T1000 (cell line): ENCODE measurements around the gene ZNF609.

Experiments
- DNase-seq: peaks from one replicate; lab custom pipeline; 2025; ENCODE audit warnings: mixed read lengths; lab: John Stamatoyannopoulos, UW

Gene ZNF609

DNA sequence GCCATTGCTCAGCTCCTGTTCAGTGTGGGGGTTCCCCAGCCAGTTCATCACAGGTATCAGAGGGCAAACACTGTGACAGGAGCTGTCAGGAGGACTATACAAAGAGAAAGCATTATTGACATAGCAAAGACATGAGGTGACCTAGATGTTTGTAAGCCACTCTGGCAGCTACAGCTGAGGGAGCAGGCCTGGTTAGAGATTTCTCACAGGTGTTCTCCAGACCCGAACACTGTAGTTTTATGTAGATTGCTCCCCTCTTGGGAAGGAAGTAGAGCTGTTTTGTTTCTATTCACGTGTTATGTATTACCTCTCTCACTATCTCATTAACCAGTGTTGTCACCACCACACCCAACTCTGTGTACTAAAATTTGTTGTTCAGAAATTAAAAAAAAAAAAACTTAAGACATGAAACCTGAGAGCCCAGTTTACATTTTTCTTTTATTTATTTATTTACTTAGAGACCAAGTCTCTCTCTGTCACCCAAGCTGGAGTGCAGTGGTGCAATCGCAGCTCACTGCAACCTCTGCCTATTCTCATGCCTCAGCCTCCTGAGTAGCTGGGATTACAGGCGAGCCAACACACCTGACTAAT lies 191.3 kb downstream of the ZNF609 start:
- no peak for DNase-seq

GRCh38 chr15:64653757-64654156 lies 193.4 kb downstream of the ZNF609 start:
- DNase-seq, result no peak

- DNase-seq, result no peak
Measured at GRCh38 chr15:64656508-64656907, 196.1 kb downstream of the ZNF609 start.

GRCh38 chr15:64665179-64665578 lies 204.8 kb downstream of the ZNF609 start:
- DNase-seq, result no peak

GRCh38 chr15:64667736-64668161 lies 207.4 kb downstream of the ZNF609 start:
- peak; percentile 55 for DNase-seq

DNA sequence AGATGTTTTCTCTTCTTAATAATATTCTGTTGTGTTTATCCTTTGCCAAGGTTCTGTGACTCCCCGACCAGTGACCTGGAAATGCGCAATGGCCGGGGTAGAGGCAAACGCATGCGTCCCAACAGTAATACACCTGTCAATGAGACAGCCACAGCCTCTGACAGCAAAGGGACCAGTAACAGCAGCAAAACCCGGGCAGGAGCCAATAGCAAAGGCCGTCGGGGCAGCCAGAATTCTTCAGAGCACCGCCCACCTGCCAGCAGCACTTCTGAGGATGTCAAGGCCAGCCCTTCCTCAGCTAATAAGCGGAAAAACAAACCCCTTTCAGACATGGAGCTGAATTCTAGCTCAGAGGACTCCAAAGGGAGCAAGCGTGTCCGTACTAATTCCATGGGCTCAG lies 213.5 kb downstream of the ZNF609 start:
- no peak for DNase-seq

DNA sequence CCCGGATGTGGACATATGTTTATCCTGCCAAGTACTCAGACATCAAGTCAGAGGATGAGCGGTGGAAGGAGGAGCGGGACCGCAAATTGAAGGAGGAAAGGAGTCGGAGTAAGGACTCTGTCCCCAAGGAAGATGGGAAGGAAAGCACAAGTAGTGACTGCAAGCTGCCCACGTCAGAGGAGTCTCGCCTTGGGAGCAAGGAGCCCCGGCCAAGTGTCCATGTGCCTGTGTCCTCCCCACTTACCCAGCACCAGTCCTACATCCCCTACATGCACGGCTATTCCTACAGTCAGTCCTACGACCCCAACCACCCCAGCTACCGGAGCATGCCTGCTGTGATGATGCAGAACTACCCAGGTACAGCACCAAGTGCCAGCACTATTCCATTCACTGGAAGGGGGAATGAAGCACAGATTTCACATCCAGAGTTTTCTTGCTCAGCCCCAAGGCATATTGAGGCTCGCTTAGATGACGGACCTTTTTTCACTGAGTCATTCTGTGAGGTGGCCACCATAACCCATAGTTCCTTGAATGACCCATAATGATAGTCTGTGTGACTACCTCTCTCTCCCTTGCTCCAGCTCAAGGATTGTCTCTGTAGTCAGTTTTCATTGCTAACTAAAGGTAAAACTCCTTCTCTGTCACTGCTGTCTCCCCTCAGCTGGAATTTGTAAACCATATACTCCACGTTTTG lies 217.9 kb downstream of the ZNF609 start:
- DNase-seq, result no peak

DNA sequence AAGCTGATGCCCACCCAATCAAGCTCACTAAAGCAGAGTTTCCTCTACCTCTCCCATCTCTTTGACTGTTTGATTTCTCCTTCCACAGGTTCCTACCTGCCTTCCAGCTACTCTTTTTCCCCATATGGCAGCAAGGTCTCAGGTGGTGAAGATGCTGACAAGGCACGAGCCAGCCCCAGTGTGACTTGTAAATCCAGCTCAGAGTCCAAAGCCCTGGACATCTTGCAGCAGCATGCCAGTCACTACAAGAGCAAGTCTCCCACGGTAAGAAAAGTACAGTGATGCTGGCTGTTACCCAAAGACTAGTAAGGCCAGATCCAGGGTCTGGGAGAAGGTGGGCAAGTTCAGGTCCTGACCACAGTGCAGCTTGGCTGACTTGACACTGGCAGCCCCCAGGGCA lies 219.7 kb downstream of the ZNF609 start:
- no peak for DNase-seq

GRCh38 chr15:64681424-64682024 lies 221.1 kb downstream of the ZNF609 start:
- no peak for DNase-seq

- no peak for DNase-seq
Measured at GRCh38 chr15:64682255-64682654, 221.9 kb downstream of the ZNF609 start.

DNA sequence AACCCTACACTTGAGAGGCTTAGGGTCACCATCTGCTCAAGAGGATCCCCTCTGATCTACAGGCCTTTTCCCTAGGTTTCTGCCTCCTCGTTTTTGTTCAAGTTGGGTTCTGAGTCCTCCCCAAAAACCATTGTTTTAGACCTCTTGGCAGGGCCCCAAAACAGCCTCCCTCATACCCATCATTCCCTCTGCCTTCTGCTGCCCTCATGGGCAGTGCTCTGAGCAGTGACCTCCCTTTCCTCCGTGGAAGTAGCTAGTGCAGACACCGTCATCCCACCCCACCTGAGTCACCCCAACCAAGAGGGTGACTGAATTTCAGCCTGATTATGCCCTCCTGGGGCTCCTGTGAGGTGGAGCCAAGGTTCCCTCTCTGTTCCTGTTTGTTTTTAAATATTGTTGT lies 223.0 kb downstream of the ZNF609 start:
- DNase-seq, result no peak

GRCh38 chr15:64685230-64685888 lies 225.0 kb downstream of the ZNF609 start:
- no peak for DNase-seq

DNA sequence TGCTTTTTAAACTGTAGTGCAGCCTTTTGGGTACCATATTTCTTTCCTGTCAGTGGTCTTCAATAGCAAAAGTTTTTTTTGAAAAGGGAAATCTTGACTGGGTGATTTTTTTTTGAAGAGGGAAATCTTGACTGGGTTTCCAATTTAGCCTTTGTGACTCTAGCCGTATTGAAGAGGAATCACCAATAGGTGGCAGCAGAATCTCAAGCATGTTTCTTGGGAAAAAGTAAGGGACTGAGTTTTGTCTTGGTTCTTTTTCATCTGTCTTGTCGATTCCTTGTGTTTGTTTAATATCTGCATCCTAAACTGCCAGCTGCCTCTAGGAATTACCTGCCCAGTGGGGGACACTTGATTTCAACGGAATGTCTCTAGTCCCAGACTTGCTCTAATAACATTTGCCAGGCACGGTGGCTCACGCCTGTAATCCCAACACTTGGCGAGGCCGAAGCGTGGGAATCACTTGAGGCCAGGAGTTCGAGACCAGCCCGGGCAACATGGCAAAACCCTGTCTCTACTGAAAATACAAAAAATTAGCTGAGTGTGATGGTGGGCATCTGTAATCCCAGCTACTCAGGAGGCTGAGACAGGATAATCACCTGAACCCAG lies 225.9 kb downstream of the ZNF609 start:
- DNase-seq, result no peak

GRCh38 chr15:64687172-64687571 lies 226.8 kb downstream of the ZNF609 start:
- DNase-seq, result no peak

DNA sequence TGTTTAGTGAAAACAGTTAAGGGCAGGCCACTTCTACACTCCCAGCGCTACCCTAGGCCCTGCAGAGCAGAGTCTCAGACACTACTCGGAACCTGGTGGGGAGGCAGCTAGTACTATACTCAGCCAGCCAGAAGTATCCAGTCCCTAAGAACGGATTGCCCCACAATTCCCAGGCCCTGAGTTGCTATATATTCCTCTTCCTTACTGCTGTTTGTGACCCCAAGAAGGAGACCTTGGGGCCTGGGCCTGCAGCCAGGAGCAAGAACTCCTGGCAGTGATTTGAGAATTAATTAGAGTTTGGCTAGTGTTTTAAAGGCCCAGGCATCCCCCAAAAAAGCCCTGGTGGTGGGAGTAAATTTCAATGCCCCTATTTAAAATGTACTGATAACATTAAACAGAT lies 227.3 kb downstream of the ZNF609 start:
- no peak for DNase-seq

DNA sequence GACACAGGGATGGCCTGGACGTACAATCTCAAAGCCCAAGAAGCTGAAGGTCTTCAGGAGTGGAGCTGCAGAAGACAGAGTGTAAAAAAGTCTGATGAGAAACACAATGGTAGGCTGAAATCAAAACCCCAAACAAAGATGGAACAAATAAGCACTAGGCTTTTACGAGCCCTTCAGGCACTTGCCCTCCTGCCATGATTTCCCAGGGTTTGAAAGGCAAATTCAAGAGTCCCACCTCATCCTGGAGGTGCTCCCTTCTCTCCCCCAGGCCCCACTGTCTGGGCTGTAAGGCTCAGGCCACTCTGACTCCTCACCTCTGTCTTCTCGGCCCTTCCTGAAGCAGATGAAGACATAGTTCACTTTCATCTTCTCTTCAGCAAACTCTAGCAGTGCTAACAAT lies 228.4 kb downstream of the ZNF609 start:
- no peak for DNase-seq

DNA sequence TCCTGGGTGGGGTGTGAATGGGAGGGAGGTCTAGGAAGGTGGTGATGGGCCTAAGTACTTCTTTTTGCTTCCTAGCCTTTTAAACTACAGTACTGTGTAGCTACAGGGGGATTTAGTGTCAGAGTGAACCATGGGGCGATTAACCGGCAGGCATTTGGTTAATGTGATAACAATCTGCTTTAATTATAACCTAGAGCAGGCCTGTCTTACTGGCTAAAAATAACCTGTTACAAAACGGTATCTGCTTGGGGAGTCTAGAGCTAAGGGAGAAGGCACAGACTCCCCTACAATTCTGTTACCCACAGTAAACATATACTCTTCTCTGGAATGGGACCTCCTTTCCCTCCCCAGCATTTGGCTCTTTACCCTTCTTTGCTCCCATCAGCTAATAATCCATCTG lies 229.6 kb downstream of the ZNF609 start:
- no peak for DNase-seq

- no peak for DNase-seq
Measured at GRCh38 chr15:64690578-64691296, 230.4 kb downstream of the ZNF609 start.

DNA sequence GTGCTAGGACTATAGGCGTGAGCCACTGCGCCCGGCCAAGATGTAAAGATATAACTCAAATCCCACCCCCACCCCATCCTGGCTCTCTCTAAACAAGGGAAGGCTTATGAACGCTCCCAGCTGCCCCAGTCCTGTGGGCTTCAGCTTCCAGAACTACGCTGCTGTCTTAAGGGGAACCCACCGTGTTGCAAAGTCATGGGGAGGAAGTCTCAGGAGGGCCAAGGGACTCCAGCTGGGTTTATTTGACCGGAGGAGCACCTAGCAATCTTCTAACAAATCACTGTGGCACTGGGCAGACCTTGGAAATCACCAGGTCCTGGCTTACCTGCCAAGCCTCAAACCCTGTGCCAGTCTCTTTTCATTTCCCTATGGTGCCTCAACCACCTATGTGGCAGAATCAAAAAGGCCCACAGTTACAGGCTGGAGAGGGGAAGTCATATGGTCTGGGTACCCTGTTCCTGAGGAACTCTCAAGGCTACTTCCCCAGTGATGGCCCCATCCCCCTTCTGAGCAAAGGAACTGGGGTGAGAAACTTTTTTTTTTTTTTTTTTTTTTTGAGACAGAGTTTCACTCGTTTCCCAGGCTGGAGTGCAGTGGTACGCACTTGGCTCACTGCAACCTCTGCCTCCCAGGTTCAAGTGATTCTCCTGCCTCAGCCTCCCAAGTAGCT lies 231.7 kb downstream of the ZNF609 start:
- no peak for DNase-seq

DNA sequence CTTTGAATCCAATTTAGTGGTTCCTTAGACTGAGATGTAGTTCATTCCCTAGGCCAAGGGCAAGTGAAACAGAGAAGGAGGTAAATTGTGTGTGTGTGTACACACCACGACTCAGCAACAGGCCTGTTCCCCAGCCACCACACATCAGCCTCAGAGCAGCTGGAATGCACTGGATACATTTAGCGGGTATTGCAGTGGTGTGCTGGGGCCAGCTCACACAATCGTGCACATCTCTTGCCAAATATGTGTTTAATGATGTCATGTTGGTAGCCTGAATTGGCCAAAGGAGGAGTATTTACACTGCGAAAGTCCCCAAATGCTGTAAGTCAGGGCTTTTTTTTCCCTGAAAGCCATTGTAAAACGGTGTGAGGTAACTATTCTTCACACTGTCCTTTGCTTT lies 232.8 kb downstream of the ZNF609 start:
- DNase-seq, result no peak

DNA sequence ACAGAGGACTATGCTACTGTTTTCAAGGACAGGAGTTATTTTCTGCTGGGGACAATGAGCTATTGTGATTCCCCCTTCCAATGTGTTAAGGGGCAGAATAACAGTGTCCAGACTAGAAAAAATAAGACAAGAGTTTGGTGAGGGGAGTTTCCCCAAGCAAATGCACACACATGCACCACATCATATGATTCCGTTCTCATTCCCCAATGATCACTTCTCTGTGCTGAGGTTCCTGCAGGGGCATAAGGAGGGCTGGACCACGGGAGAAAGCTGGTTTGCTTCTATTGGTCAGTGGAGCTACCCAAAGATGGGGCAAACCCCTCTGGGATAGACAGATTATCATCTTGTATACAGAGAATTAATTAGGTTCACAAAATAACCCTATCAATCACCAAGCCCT lies 234.4 kb downstream of the ZNF609 start:
- no peak for DNase-seq
